A549 (cell line): ENCODE measurements around the gene RNASE4. TPM values are rescaled to one million over a fixed set of nuclear protein-coding genes. Genes with fewer than 3 reads are reported as not detected.

ENCODE experiments used
- ATAC-seq, 2 experiments: fragments of 200-7000 bp in 1 of 2; fragments of >200 bp in 1 of 2; cut with Nextera tagmentation in 1 of 2; cut with Tn5 transposase in 1 of 2; 3 replicates each; pipeline versions ENCODE4 v1.8.0 to v1.9.1; 2018 to 2020; ENCODE audit warnings: mild to moderate bottlenecking in 1 of 2, moderate library complexity in 1 of 2
- CTCF ChIA-PET: fragments of 300-600 bp; sonication (Branson Sonifier 250); formaldehyde crosslinking; extraction: SDS; loops from one replicate; lab custom pipeline; 2021; ENCODE audit warnings: antibody characterized with exemption, inconsistent platforms; lab: Yijun Ruan, JAX
- POLR2A ChIA-PET: fragments of 350-600 bp; formaldehyde crosslinking; extraction: SDS; loops from one replicate; lab custom pipeline; 2021; ENCODE audit warnings: antibody characterized with exemption, inconsistent platforms; lab: Yijun Ruan, JAX
- DNase-seq, 2 experiments: peaks; one replicate each; pipeline versions ENCODE4 v3.0.0 to v3.0.0-alpha.2; 2011 to 2016; ENCODE audit warnings: low read depth in 1 of 2, low spot score in 1 of 2
- FAIRE-seq: peaks from 2 replicates; lab custom pipeline; 2011; peaks lifted over from hg19 to GRCh38; lab: Jason Lieb, UNC
- H3K27ac ChIP-seq, 2 experiments: fragments of >200 bp; sonication (Bioruptor Twin); formaldehyde crosslinking; 3 replicates each; pipeline ENCODE4 v1.5.1; 2016 to 2017
- H3K4me1 ChIP-seq: fragments of >200 bp; sonication (Bioruptor Twin); formaldehyde crosslinking; 3 replicates; pipeline ENCODE4 v1.6.1; 2016
- H3K4me2 ChIP-seq: fragments of >200 bp; sonication (Bioruptor Twin); formaldehyde crosslinking; 3 replicates; pipeline ENCODE4 v1.6.1; 2016
- H3K4me3 ChIP-seq: fragments of >200 bp; sonication (Bioruptor Twin); formaldehyde crosslinking; 3 replicates; pipeline ENCODE4 v1.5.1; 2016
- H3K9me3 ChIP-seq: fragments of >200 bp; sonication (Bioruptor Twin); formaldehyde crosslinking; 3 replicates; pipeline ENCODE4 v1.6.1; 2016
- CBX2 ChIP-seq: fragments of 200-600 bp; sonication (generic); IDR thresholded peaks from 2 replicates; pipeline ENCODE4 v1.6.1; 2016; ENCODE audit warnings: low read depth, mild to moderate bottlenecking, borderline replicate concordance
- CBX8 ChIP-seq: fragments of 200-600 bp; sonication (generic); IDR thresholded peaks from 2 replicates; pipeline ENCODE4 v1.6.1; 2016
- CHD4 ChIP-seq: fragments of 200-600 bp; sonication (generic); IDR thresholded peaks from 2 replicates; pipeline ENCODE4 v1.6.1; 2016; ENCODE audit warnings: antibody characterized with exemption, mild to moderate bottlenecking, borderline replicate concordance
- CTCF ChIP-seq: fragments of >200 bp; sonication (Bioruptor Twin); formaldehyde crosslinking; IDR thresholded peaks from 3 replicates; pipeline ENCODE4 v1.5.1; 2016
- EHF ChIP-seq: fragments of 250-450 bp; sonication (Bioruptor Pico); IDR thresholded peaks from 2 replicates; pipeline ENCODE4 v1.5.0; 2020; ENCODE audit warnings: mild to moderate bottlenecking
- EHMT2 ChIP-seq: fragments of 200-600 bp; sonication (generic); IDR thresholded peaks from 2 replicates; pipeline ENCODE4 v1.6.1; 2016; ENCODE audit warnings: antibody characterized with exemption, low read depth, mild to moderate bottlenecking, moderate library complexity
- ELK1 ChIP-seq: fragments of 150-350 bp; IDR thresholded peaks from 2 replicates; pipeline ENCODE4 v1.6.1; 2014; ENCODE audit warnings: low read depth, mild to moderate bottlenecking, low read length
- EP300 ChIP-seq, 2 experiments: fragments of >200 bp; sonication (Bioruptor Twin); formaldehyde crosslinking; IDR thresholded peaks; 2 replicates in 1 of 2; 3 replicates in 1 of 2; pipeline ENCODE4 v1.6.1; 2016 to 2017
- FOSB ChIP-seq: fragments of 250-450 bp; sonication (Bioruptor Pico); IDR thresholded peaks from 2 replicates; pipeline ENCODE4 v1.5.0; 2020; ENCODE audit warnings: mild to moderate bottlenecking, moderate library complexity
- FOSL2 ChIP-seq, 2 experiments: fragments of 450-650 bp in 1 of 2; fragments of >200 bp in 1 of 2; sonication (Bioruptor Twin) in 1 of 2; formaldehyde crosslinking; IDR thresholded peaks; 2 replicates each; pipeline versions ENCODE4 v1.5.0 to v1.6.1; 2016 to 2020; ENCODE audit warnings: mild to moderate bottlenecking in 1 of 2, moderate library complexity in 1 of 2
- HDAC2 ChIP-seq: fragments of 200-600 bp; sonication (generic); IDR thresholded peaks from 2 replicates; pipeline ENCODE4 v1.6.1; 2016
- HEYL ChIP-seq: fragments of 250-450 bp; sonication (Bioruptor Pico); IDR thresholded peaks from 2 replicates; pipeline ENCODE4 v1.8.0; 2021; ENCODE audit warnings: mild to moderate bottlenecking, moderate library complexity
- HOXA7 ChIP-seq: fragments of 250-450 bp; sonication (Bioruptor Pico); IDR thresholded peaks from 2 replicates; pipeline ENCODE4 v1.5.0; 2020; ENCODE audit warnings: mild to moderate bottlenecking, moderate library complexity
- KDM5A ChIP-seq: fragments of 200-600 bp; sonication (generic); IDR thresholded peaks from 2 replicates; pipeline ENCODE4 v1.6.1; 2016; ENCODE audit warnings: antibody characterized with exemption, mild to moderate bottlenecking
- MAFK ChIP-seq: fragments of 450-650 bp; IDR thresholded peaks from 2 replicates; pipeline ENCODE4 v1.6.1; 2014; ENCODE audit not compliant: partially characterized antibody
- MAX ChIP-seq: IDR thresholded peaks from 2 replicates; pipeline ENCODE4 v1.6.1; 2012
- NFE2L2 ChIP-seq: fragments of 150-350 bp; conservative IDR thresholded peaks from 2 replicates; pipeline ENCODE4 v1.6.1; 2014; ENCODE audit warnings: low read length
- PHF8 ChIP-seq: fragments of 200-600 bp; sonication (generic); IDR thresholded peaks from 2 replicates; pipeline ENCODE4 v1.6.1; 2016; ENCODE audit warnings: low read depth, mild to moderate bottlenecking, antibody characterized with exemption, moderate library complexity, borderline replicate concordance
- POLR2A ChIP-seq: IDR thresholded peaks from 2 replicates; pipeline ENCODE4 v1.6.1; 2012; ENCODE audit warnings: mild to moderate bottlenecking, low read length
- RCOR1 ChIP-seq: fragments of 150-350 bp; IDR thresholded peaks from 2 replicates; pipeline ENCODE4 v1.6.1; 2014; ENCODE audit warnings: antibody characterized with exemption, low read length, low read depth
- REST ChIP-seq: fragments of 200-600 bp; sonication (generic); IDR thresholded peaks from 2 replicates; pipeline ENCODE4 v1.6.1; 2016; ENCODE audit warnings: antibody characterized with exemption, mild to moderate bottlenecking, moderate library complexity
- SREBF2 ChIP-seq: fragments of 450-650 bp; IDR thresholded peaks from 2 replicates; pipeline ENCODE4 v1.6.1; 2014; ENCODE audit warnings: mild to moderate bottlenecking, moderate library complexity
- TFCP2L1 ChIP-seq: fragments of 250-450 bp; sonication (Bioruptor Pico); IDR thresholded peaks from 2 replicates; pipeline ENCODE4 v1.5.0; 2021; ENCODE audit warnings: mild to moderate bottlenecking
- ZC3H11A ChIP-seq: fragments of 450-650 bp; IDR thresholded peaks from 2 replicates; pipeline ENCODE4 v1.6.1; 2014; ENCODE audit warnings: antibody characterized with exemption, mild to moderate bottlenecking
- ZFP36 ChIP-seq: fragments of 450-650 bp; IDR thresholded peaks from 2 replicates; pipeline ENCODE4 v1.6.1; 2014; ENCODE audit warnings: borderline replicate concordance; ENCODE audit not compliant: partially characterized antibody
- ZNF302 ChIP-seq: fragments of 250-450 bp; sonication (Bioruptor Pico); IDR thresholded peaks from 2 replicates; pipeline ENCODE4 v1.9.0; 2021; ENCODE audit warnings: inconsistent platforms, mild to moderate bottlenecking, moderate library complexity
- WGBS: methylation state at CpG from one replicate; pipeline ENCODE4 v1.1.6; 2017; ENCODE audit errors: missing lambda C conversion rate; 5-methylcytosine and 5-hydroxymethylcytosine counted together
- polyA plus RNA-seq, 4 experiments: library from polyadenylated mRNA; depleted of rRNA in 3 of 4; stranded (reverse); fragments of >200 nt; fragmentation: RNase III in 1 of 4; extraction: RNeasy Plus Mini Kit Qiagen cat#74134 plus additional on column Dnase treatment in 1 of 4; gene quantifications; 2 replicates in 3 of 4; 3 replicates in 1 of 4; pipeline ENCODE4 v1.2.3, GENCODE V29; 2011 to 2017
- TF ChIP-seq, protein P1 (sequence below): fragments of 450-650 bp; IDR thresholded peaks from 2 replicates; pipeline ENCODE4 v1.6.1; 2014; ENCODE audit warnings: antibody characterized with exemption

RNASE4 gene
- polyA plus RNA-seq, 2 of the 4 experiments (the other 2 are of a cell fraction): 8.6 to 77.4 TPM

DNA sequence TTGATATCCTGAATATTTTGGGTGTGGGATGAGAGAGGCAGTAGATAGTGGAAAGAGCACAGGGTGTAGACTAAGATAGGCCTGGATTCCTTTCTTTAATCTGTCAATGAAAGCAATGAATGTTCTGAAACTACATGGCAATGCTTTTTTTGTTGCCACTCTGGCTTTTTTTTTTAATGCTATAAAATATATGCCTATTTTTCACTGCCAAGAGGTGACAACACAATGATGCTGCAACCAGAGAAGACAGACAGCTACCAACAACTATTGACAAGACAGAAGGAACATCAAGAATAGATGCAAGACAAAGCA, 13.6 kb downstream of the RNASE4 start (continued):
- no peak for TF ChIP-seq MAFK
- no peak for TF ChIP-seq SREBF2
- no peak for TF ChIP-seq HOXA7 (CRISPR knock-in tag)
- no peak for TF ChIP-seq FOSL2 (IDR thresholded peaks at IDR 0.05)
- TF ChIP-seq FOSL2 (CRISPR knock-in tag; IDR thresholded peaks at IDR 0.05): no peak
- TF ChIP-seq EHMT2: no peak
- no peak for TF ChIP-seq HEYL (CRISPR knock-in tag)

DNA sequence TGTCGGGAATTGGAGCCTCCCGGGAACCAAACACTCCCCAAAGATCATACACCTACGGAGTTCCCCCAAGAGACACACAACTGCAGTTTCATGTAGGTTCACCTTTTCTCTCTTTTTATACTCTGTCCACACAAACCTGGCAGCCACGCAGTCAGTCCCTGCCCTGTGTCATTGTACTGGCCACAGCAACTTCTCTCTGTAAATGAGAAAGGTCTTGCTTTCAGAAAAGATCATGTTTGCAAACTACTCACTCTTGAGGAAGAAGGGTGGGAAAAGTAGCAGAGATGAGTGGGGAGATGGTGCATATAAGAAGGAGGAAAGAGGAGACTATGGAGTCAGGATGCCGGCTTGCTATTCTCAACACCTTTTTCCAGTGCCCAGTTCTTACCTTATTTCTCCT, 14.6 kb downstream of the RNASE4 start:
- no peak overlapping the region for H3K27ac ChIP-seq
- CTCF ChIA-PET: interaction anchor here (0.6 to 8.8 kb wide), 15 partner anchors 12 to 331 kb away, joined by 3 to 81 read pairs (median 4); partner anchors contain the start of gene TPPP2
- H3K4me3 ChIP-seq: no peak overlapping the region
- FAIRE-seq (no peak), DNase-seq (no peak)
- 69% methylated on average over 5 of the region's 5 CpGs for WGBS
- no peak overlapping the region for H3K4me2 ChIP-seq
- no peak for TF ChIP-seq ZNF302 (CRISPR knock-in tag)
- TF ChIP-seq FOSL2 (IDR thresholded peaks at IDR 0.05): no peak
- TF ChIP-seq FOSL2 (CRISPR knock-in tag; IDR thresholded peaks at IDR 0.05): no peak
- TF ChIP-seq TFCP2L1 (CRISPR knock-in tag): no peak
- no peak for TF ChIP-seq EP300 (IDR thresholded peaks at IDR 0.05)
- TF ChIP-seq HOXA7 (CRISPR knock-in tag): no peak
- no peak for TF ChIP-seq ZFP36
- TF ChIP-seq CBX2: no peak
- TF ChIP-seq EHF: no peak
- no peak for TF ChIP-seq CTCF
- no peak for TF ChIP-seq REST
- no peak for TF ChIP-seq ELK1
- TF ChIP-seq, all 56 proteins: peak for 0
- H3K4me1 ChIP-seq: 0 out of 3 replicates have a peak, but pooled peaks cover 3% of the 10 kb centered on the region
- H3K9me3 ChIP-seq: no peaks in the 10 kb centered on the region
- no peak for ATAC-seq
- POLR2A ChIA-PET: no interaction called here

GRCh38 chr14:20699931-20700330, 15.6 kb downstream of the RNASE4 start:
- H3K9me3 ChIP-seq: no peaks in the 10 kb centered on the region
- ATAC-seq (no peak), DNase-seq (no peak)
- TF ChIP-seq ELK1 (no peak), PHF8 (no peak), HOXA7 (CRISPR knock-in tag) (no peak), HDAC2 (no peak), TFCP2L1 (CRISPR knock-in tag) (no peak), CBX8 (no peak), MAFK (no peak), RCOR1 (no peak), KDM5A (no peak), MAX (no peak), POLR2A (no peak), ZC3H11A (no peak), FOSB (no peak), FOSL2 (IDR thresholded peaks at IDR 0.05) (no peak), FOSL2 (CRISPR knock-in tag; IDR thresholded peaks at IDR 0.05) (no peak), CHD4 (no peak), NFE2L2 (no peak)
- TF ChIP-seq, protein P1, sequence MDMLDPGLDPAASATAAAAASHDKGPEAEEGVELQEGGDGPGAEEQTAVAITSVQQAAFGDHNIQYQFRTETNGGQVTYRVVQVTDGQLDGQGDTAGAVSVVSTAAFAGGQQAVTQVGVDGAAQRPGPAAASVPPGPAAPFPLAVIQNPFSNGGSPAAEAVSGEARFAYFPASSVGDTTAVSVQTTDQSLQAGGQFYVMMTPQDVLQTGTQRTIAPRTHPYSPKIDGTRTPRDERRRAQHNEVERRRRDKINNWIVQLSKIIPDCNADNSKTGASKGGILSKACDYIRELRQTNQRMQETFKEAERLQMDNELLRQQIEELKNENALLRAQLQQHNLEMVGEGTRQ: no peak
- TF ChIP-seq, all 56 proteins: peak for 0
- no peak for FAIRE-seq
- Histone ChIP-seq H3K4me3 (no peak overlapping the region), H3K4me1 (0 out of 3 replicates have a peak, but pooled peaks cover 3% of the 10 kb centered on the region), H3K27ac (no peak overlapping the region), H3K4me2 (no peak overlapping the region)
- CTCF ChIA-PET: interaction anchor here (1.0 to 2.3 kb wide), 11 partner anchors 9 to 340 kb away, joined by 3 to 12 read pairs (median 4); no protein-coding TSS in a partner anchor
- POLR2A ChIA-PET: no interaction called here
